Measurements from ENCODE around the gene FBL.
"Not testable (repeated sequence)": the region's sequence is repeated elsewhere in the genome, so short reads cannot be mapped to it uniquely, and the experiment has no call there.

FBL gene

DNA sequence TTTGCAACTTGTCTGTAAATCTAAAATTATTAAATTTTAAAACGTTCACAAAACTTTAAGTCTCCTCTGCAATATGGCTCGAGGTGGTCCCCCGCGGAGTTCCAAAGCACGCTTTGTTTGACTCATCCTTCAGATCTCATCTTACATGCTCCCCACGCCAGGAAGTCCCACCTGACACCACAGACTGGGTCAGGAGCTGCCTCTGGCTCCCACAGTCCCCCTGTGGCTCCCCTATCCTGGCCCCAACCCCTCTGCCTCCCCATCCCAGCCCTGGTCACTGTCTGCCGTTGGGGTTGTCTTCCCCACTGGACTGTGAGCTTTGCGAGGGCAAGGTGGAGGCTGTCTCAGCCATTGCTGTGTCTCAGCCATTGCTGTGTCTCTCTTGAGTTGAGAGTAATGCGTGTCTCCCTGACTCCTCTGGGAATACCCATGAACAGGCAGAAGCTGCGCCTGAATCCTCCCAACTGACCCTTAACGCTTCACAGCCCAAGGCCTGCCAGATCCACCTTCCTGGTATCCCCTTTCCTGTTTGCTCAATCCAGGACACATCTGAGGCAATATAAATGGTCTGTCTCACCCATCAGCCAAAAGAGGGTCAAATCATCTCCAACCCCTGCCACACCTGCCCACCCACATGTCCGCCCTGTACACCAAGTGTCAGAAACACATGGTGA lies 28.2 kb downstream of the FBL start:
- TF ChIP-seq, protein P1, sequence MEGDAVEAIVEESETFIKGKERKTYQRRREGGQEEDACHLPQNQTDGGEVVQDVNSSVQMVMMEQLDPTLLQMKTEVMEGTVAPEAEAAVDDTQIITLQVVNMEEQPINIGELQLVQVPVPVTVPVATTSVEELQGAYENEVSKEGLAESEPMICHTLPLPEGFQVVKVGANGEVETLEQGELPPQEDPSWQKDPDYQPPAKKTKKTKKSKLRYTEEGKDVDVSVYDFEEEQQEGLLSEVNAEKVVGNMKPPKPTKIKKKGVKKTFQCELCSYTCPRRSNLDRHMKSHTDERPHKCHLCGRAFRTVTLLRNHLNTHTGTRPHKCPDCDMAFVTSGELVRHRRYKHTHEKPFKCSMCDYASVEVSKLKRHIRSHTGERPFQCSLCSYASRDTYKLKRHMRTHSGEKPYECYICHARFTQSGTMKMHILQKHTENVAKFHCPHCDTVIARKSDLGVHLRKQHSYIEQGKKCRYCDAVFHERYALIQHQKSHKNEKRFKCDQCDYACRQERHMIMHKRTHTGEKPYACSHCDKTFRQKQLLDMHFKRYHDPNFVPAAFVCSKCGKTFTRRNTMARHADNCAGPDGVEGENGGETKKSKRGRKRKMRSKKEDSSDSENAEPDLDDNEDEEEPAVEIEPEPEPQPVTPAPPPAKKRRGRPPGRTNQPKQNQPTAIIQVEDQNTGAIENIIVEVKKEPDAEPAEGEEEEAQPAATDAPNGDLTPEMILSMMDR (IDR thresholded peaks at IDR 0.05), result no peak
- H3K36me3 Mint-ChIP-seq (ENCODE audit: low read depth), result peaks cover 7% of the 10 kb centered on the region
- H3K27ac Mint-ChIP-seq, result peak overlapping the region; percentile 94
- no peaks in the 10 kb centered on the region for H3K9me3 Mint-ChIP-seq
- peak; percentile 30 for DNase-seq
- peak overlapping the region; percentile 62 for H3K4me3 Mint-ChIP-seq
- peaks cover 4% of the 10 kb centered on the region for H3K27me3 Mint-ChIP-seq (ENCODE audit: low read depth, poor library complexity)
- H3K4me1 Mint-ChIP-seq, result peaks cover 51% of the 10 kb centered on the region

DNA sequence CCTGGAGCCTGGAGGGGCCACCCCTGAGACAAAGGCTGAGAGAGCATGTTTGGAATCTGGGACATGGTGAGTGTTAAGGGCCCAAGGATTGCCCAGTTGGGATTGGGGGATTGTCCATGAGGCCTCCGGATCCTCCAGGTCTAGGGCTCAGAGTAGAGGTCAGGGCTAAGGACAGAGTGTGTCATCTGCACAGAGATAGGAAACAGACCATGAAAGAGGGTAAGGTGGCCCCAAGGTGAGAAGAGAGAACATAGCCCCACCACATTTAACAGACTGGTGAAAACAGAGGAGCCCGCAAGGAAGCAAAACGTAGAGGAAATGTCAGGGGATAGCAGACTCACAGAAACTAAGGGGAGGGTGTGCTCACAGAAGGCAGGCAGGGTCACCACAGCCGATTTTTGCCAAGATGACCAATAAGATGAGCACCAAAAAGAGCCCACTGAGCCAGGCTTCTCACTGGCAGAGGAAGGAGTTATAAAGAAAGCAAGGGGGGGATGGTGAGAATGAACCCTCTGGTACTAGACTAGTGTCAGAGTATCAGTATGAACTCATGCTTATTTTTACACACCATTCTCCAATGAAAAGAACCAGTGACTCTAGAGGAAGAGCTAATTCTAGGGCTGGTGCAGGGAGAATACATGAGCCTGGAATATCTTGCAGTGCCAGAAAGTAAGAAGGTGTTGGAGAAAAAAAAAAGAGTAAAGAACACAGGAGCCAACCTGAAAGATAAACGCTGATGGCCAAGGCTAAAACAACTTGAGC lies 29.7 kb downstream of the FBL start:
- peak overlapping the region; percentile 31 for H3K27ac Mint-ChIP-seq
- H3K27me3 Mint-ChIP-seq (ENCODE audit: low read depth, poor library complexity), result peaks cover 8% of the 10 kb centered on the region
- TF ChIP-seq, protein P1 (IDR thresholded peaks at IDR 0.05), result no peak
- H3K36me3 Mint-ChIP-seq (ENCODE audit: low read depth), result peaks cover 7% of the 10 kb centered on the region
- DNase-seq, result no peak
- no peak overlapping the region for H3K4me3 Mint-ChIP-seq
- H3K9me3 Mint-ChIP-seq, result no peaks in the 10 kb centered on the region
- peaks cover 58% of the 10 kb centered on the region for H3K4me1 Mint-ChIP-seq

DNA sequence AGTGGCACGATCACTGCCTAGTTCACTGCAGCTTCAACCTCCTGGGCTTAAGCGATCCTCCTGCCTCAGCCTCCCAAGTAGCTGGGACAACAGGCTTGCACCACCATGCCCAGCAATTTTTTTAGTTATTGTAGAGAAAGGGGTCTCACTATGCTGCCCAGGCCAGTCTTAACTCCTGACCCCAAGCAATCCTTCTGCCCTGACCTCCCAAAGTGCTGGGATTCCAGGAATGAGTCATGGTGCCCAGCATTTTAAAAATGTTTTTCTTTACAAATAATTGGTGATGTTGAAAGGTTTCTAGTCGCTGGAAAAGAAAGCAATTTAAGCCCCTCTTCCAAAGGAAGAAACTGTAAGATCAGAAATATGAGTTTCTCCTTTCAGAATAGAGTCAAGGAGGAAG lies 31.6 kb downstream of the FBL start:
- TF ChIP-seq, protein P1 (IDR thresholded peaks at IDR 0.05), result no peak
- peaks cover 14% of the 10 kb centered on the region for H3K27me3 Mint-ChIP-seq (ENCODE audit: low read depth, poor library complexity)
- H3K4me3 Mint-ChIP-seq, result no peak overlapping the region
- peaks cover 56% of the 10 kb centered on the region for H3K4me1 Mint-ChIP-seq
- H3K36me3 Mint-ChIP-seq (ENCODE audit: low read depth), result peaks cover 7% of the 10 kb centered on the region
- H3K27ac Mint-ChIP-seq, result no peak overlapping the region
- no peaks in the 10 kb centered on the region for H3K9me3 Mint-ChIP-seq
- no peak for DNase-seq

DNA sequence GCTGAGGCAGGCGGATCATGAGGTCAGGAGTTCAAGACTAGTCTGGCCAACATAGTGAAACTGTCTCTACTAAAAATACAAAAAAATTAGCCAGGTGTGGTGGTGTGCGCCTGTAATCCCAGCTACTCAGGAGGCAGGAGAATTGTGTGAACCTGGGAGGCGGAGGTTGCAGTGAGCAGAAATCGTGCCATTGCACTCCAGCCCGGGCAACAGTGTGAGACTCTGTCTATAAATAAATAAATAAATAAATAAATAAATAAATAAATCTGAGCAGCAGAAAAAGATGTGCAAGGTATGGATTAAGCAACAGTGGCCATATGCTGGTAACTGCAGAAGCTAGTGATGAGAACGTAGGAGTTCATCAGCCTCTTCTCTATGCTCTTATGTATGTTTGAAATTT lies 32.1 kb downstream of the FBL start:
- Mint-ChIP-seq H3K27me3 (ENCODE audit: low read depth, poor library complexity) (peaks cover 14% of the 10 kb centered on the region), H3K4me1 (peaks cover 51% of the 10 kb centered on the region)
- H3K27ac Mint-ChIP-seq; H3K9me3 Mint-ChIP-seq; H3K4me3 Mint-ChIP-seq; H3K36me3 Mint-ChIP-seq (ENCODE audit: low read depth); DNase-seq: not testable (repeated sequence)

DNA sequence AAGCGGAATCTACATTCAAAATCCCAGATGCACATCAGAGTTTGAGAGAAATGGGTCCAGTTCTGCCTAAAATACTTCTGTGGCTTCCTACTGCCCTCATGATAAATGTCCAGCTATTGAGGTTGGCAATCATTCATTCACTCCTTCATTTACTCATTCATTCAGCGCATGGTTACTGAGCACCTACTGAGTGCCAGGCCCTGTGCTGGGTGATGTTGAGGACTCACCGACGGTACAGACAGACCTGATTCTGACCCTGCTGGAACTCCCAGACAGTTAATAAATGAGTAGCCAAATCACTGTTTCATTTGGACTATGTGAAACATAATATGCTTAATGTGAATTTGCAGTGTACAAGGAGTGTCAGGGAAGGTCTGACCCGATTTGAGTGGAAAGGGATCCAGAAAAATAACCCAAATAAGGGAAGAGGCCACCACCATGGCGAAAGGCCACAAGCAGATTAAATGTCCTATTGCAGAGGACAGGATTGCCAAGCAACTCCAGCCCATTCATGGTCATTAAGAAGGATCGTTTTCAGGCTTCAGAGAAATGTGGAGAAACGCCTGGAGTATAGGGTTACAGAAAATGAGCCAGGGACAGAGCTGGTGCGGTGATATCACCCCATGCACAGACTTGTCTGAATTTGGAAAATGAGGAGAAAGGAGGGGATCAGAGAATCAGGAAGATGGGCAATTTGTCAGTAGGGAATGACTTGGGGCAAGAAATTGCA lies 32.8 kb downstream of the FBL start:
- H3K9me3 Mint-ChIP-seq, result peaks cover 7% of the 10 kb centered on the region
- H3K36me3 Mint-ChIP-seq (ENCODE audit: low read depth), result peaks cover 7% of the 10 kb centered on the region
- DNase-seq, result no peak
- peaks cover 14% of the 10 kb centered on the region for H3K27me3 Mint-ChIP-seq (ENCODE audit: low read depth, poor library complexity)
- TF ChIP-seq, protein P1 (IDR thresholded peaks at IDR 0.05), result no peak
- no peak overlapping the region for H3K4me3 Mint-ChIP-seq
- peak overlapping the region; percentile 52 for H3K27ac Mint-ChIP-seq
- peaks cover 44% of the 10 kb centered on the region for H3K4me1 Mint-ChIP-seq

DNA sequence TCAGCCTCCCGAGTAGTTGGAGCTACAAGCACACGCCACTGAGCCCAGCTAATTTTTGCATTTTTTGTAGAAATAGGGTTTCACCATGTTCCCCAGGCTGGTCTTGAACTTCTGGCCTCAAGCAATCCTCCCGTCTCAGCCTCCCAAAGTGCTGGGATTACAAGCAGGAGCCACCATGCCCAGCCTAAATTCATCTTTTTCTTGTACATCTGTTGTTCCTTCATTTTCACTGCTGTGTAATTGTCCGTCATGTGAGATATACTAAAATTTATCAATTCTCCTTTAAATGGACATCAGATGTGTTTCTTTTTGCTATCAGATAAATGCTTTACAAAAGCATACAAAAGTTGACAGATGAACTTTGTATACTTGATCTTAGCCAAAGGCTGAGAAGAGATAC lies 35.1 kb downstream of the FBL start:
- Mint-ChIP-seq H3K4me1 (peaks cover 21% of the 10 kb centered on the region), H3K9me3 (peaks cover 11% of the 10 kb centered on the region), H3K27ac (no peak overlapping the region), H3K36me3 (ENCODE audit: low read depth) (peaks cover 4% of the 10 kb centered on the region), H3K4me3 (no peak overlapping the region), H3K27me3 (ENCODE audit: low read depth, poor library complexity) (peaks cover 17% of the 10 kb centered on the region)
- TF ChIP-seq, protein P1 (IDR thresholded peaks at IDR 0.05), result no peak
- DNase-seq, result no peak

Measured in nephron progenitor cell (in vitro differentiated cells).